ENCODE data around the gene PLPPR2. TPM values are rescaled to one million over a fixed set of nuclear protein-coding genes. Genes with fewer than 3 reads are reported as not detected.
"Not testable (repeated sequence)": the region's sequence is repeated elsewhere in the genome, so short reads cannot be mapped to it uniquely, and the experiment has no call there.

PLPPR2 gene
- polyA plus RNA-seq, 1 donor from 2014 or later, result 44.1 TPM

DNA sequence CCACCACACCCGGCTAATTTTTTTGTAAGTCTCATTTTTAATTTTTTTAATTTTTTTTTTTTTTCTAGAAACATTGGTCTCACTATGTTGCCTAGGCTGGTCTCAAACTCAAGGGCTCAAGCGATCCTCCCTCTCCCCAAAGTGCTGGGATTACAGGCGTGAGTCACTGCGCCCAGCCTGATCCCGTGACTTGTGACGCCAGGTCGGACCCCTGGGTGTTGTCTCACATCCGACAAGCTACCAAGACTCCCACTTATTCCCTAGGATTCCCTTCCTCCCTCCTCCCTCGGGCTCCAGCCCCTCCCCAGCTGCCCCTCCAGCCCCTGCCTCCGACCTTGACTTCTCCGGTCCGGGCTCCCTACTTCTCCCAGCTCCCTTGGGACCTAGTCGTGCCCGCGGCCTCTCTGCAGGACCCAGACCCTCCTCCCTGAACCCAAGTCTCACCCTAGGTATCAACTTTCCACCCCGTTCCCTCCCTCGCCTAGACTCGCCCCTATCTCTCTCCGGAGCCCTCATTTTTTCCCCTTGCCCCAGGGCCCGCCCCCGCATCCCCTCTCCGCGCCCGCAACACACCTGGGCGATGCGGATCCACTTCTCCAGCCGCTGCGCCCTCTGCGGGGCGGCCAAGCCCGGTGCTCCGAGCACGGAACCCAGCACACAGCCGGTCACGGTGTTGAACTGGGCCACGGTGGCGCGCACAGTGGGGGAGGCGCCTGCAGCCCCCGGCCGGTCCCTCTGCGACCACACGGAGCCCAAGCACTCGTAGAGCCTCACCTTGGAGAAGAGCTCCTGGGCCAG is 50.8 kb downstream of the PLPPR2 start:
- no peak overlapping the region for H3K4me3 ChIP-seq (ENCODE audit: low read length)
- no peak overlapping the region for H3K27ac ChIP-seq (ENCODE audit: low read length)
- H3K79me2 ChIP-seq (replicated peaks; ENCODE audit: insufficient read depth, low read length), result no peaks in the 10 kb centered on the region
- no peaks in the 10 kb centered on the region for H3K36me3 ChIP-seq (ENCODE audit: insufficient read depth, low read length)
- H2AFZ ChIP-seq (ENCODE audit: low read depth, low read length), result no peak overlapping the region
- no peaks in the 10 kb centered on the region for H3F3A ChIP-seq (ENCODE audit: insufficient read depth, low read length, poor library complexity, severe bottlenecking)
- H3K27me3 ChIP-seq (ENCODE audit: insufficient read depth, low read depth, low read length), result no peaks in the 10 kb centered on the region
- TF ChIP-seq, protein P1, sequence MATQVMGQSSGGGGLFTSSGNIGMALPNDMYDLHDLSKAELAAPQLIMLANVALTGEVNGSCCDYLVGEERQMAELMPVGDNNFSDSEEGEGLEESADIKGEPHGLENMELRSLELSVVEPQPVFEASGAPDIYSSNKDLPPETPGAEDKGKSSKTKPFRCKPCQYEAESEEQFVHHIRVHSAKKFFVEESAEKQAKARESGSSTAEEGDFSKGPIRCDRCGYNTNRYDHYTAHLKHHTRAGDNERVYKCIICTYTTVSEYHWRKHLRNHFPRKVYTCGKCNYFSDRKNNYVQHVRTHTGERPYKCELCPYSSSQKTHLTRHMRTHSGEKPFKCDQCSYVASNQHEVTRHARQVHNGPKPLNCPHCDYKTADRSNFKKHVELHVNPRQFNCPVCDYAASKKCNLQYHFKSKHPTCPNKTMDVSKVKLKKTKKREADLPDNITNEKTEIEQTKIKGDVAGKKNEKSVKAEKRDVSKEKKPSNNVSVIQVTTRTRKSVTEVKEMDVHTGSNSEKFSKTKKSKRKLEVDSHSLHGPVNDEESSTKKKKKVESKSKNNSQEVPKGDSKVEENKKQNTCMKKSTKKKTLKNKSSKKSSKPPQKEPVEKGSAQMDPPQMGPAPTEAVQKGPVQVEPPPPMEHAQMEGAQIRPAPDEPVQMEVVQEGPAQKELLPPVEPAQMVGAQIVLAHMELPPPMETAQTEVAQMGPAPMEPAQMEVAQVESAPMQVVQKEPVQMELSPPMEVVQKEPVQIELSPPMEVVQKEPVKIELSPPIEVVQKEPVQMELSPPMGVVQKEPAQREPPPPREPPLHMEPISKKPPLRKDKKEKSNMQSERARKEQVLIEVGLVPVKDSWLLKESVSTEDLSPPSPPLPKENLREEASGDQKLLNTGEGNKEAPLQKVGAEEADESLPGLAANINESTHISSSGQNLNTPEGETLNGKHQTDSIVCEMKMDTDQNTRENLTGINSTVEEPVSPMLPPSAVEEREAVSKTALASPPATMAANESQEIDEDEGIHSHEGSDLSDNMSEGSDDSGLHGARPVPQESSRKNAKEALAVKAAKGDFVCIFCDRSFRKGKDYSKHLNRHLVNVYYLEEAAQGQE (IDR thresholded peaks at IDR 0.05; ENCODE audit: borderline replicate concordance), result no peak
- no peak for TF ChIP-seq MXI1 (conservative IDR thresholded peaks at IDR 0.05; ENCODE audit: poor library complexity, severe bottlenecking)
- TF ChIP-seq, protein P2, sequence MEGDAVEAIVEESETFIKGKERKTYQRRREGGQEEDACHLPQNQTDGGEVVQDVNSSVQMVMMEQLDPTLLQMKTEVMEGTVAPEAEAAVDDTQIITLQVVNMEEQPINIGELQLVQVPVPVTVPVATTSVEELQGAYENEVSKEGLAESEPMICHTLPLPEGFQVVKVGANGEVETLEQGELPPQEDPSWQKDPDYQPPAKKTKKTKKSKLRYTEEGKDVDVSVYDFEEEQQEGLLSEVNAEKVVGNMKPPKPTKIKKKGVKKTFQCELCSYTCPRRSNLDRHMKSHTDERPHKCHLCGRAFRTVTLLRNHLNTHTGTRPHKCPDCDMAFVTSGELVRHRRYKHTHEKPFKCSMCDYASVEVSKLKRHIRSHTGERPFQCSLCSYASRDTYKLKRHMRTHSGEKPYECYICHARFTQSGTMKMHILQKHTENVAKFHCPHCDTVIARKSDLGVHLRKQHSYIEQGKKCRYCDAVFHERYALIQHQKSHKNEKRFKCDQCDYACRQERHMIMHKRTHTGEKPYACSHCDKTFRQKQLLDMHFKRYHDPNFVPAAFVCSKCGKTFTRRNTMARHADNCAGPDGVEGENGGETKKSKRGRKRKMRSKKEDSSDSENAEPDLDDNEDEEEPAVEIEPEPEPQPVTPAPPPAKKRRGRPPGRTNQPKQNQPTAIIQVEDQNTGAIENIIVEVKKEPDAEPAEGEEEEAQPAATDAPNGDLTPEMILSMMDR (IDR thresholded peaks at IDR 0.05; ENCODE audit: poor library complexity, severe bottlenecking), result no peak
- TF ChIP-seq EP300 (conservative IDR thresholded peaks at IDR 0.05; ENCODE audit: poor library complexity, severe bottlenecking), result no peak
- no peak for TF ChIP-seq TAF1 (IDR thresholded peaks at IDR 0.05; ENCODE audit: low read depth)
- TF ChIP-seq POLR2AphosphoS5 (IDR thresholded peaks at IDR 0.05), result no peak
- no peak overlapping the region for H3K9ac ChIP-seq (ENCODE audit: low read length)
- H4K20me1 ChIP-seq (ENCODE audit: insufficient read depth), result no peaks in the 10 kb centered on the region
- no peak overlapping the region for H3K4me2 ChIP-seq (ENCODE audit: low read length)
- H3K9me3 ChIP-seq (ENCODE audit: low read length), result no peaks in the 10 kb centered on the region
- no peaks in the 10 kb centered on the region for H3K9me2 ChIP-seq (ENCODE audit: insufficient read depth, low read length)

DNA sequence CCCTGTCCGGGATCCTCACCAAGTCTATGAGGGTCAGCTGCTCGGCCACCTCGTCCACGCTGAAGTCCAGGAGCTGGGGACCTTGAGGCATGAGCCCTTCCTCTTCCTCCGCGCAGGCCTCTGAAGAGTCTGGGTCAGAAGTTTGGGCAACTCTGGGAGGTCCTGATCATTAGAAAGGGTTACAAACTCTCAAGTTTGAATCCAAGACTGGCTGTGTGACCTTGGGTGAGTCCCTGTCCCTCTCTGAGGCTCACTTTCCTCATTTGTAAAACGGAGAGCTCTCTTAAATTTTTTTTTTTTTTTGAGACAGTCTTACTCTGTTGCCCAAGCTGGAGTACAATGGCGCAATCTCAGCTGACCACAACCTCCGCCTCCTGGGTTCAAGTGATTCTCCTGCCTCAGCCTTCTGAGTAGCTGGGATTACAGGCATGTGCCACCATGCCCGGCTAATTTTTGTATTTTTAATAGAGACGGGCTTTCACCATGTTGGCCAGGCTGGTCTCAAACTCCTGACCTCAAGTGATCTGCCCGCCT is 51.5 kb downstream of the PLPPR2 start:
- H3K9me3 ChIP-seq (ENCODE audit: low read length); H3K27ac ChIP-seq (ENCODE audit: low read length); H3K27me3 ChIP-seq (ENCODE audit: insufficient read depth, low read depth, low read length); H3K9ac ChIP-seq (ENCODE audit: low read length); H3K4me2 ChIP-seq (ENCODE audit: low read length); H3K79me2 ChIP-seq (replicated peaks; ENCODE audit: insufficient read depth, low read length); H3K4me3 ChIP-seq (ENCODE audit: low read length); H3F3A ChIP-seq (ENCODE audit: insufficient read depth, low read length, poor library complexity, severe bottlenecking); H4K20me1 ChIP-seq (ENCODE audit: insufficient read depth); H3K36me3 ChIP-seq (ENCODE audit: insufficient read depth, low read length); H2AFZ ChIP-seq (ENCODE audit: low read depth, low read length); H3K9me2 ChIP-seq (ENCODE audit: insufficient read depth, low read length): not testable (repeated sequence)

DNA sequence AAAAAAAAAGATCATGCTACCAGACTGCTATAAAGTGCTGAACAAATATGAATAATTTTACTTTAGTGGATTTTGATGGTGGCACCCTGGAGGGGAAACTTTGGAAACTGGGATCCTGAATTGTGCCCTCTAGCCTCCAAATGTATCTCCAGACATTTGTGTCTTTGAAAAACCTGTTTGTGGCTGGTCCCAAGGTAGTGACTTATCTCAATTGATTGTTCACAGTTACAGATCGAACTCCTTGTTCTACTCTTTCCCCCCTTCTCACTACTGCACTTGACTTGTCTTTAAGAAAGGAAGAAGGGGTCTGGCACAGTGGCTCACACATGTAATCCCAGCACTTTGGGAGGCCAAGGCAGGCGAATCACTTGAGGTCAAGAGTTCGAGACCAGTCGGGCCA is 53.4 kb downstream of the PLPPR2 start:
- no peaks in the 10 kb centered on the region for H3K9me2 ChIP-seq (ENCODE audit: insufficient read depth, low read length)
- no peak overlapping the region for H3K27ac ChIP-seq (ENCODE audit: low read length)
- no peaks in the 10 kb centered on the region for H3K9me3 ChIP-seq (ENCODE audit: low read length)
- no peaks in the 10 kb centered on the region for H3F3A ChIP-seq (ENCODE audit: insufficient read depth, low read length, poor library complexity, severe bottlenecking)
- TF ChIP-seq TAF1 (IDR thresholded peaks at IDR 0.05; ENCODE audit: low read depth), result no peak
- TF ChIP-seq EP300 (conservative IDR thresholded peaks at IDR 0.05; ENCODE audit: poor library complexity, severe bottlenecking), result no peak
- TF ChIP-seq EZH2 (IDR thresholded peaks at IDR 0.05; ENCODE audit: borderline replicate concordance, insufficient read depth, low read length, poor library complexity, severe bottlenecking), result no peak
- TF ChIP-seq, protein P1 (IDR thresholded peaks at IDR 0.05; ENCODE audit: borderline replicate concordance), result no peak
- no peak for TF ChIP-seq MXI1 (conservative IDR thresholded peaks at IDR 0.05; ENCODE audit: poor library complexity, severe bottlenecking)
- no peaks in the 10 kb centered on the region for H3K36me3 ChIP-seq (ENCODE audit: insufficient read depth, low read length)
- H2AFZ ChIP-seq (ENCODE audit: low read depth, low read length), result no peak overlapping the region
- no peaks in the 10 kb centered on the region for H3K27me3 ChIP-seq (ENCODE audit: insufficient read depth, low read depth, low read length)
- no peak overlapping the region for H3K4me3 ChIP-seq (ENCODE audit: low read length)
- no peaks in the 10 kb centered on the region for H4K20me1 ChIP-seq (ENCODE audit: insufficient read depth)
- no peak overlapping the region for H3K4me2 ChIP-seq (ENCODE audit: low read length)
- H3K79me2 ChIP-seq (replicated peaks; ENCODE audit: insufficient read depth, low read length), result no peaks in the 10 kb centered on the region
- H3K9ac ChIP-seq (ENCODE audit: low read length), result no peak overlapping the region
